HG03280 (cell line): ENCODE measurements around the gene NET1.

Experiments used
- ATAC-seq: cut with Tn5 transposase; IDR thresholded peaks from one replicate; pipeline ENCODE4 v1.9.1; 2021; ENCODE audit warnings: mild to moderate bottlenecking, moderate library complexity; ENCODE audit not compliant: unreplicated experiment

The NET1 gene

DNA sequence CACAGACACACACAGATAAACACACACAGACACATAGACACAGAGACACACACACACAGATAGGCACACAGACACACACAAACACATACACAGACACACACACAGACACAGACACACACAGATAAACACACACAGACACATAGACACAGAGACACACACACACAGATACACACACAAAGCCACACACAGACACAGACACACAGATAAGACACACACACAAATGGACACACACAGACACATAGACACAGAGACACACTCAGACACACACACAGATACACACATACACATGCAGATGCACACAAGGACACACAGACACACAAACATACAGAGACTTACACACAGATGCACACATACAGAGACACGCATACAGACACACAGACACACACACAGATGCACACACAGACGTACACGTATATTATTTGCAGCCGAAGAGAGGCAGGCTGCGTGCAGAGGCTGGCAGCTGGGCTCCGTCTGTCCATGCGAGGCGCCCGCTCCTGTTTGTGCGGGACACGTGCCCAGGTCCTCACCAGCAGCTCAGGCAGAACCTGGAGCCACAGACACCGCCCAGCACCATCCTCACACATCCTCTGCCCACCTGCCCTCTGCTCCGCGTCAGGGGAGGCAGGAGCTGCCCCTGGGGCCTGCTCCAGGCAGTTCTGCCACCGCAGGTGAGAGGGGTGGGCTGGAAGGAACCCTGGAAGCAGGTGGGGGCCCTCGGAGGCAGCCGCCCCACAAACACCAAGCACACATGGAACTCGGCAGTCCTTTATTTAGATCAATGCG is 85.8 kb downstream of the NET1 start:
- no peak for ATAC-seq

DNA sequence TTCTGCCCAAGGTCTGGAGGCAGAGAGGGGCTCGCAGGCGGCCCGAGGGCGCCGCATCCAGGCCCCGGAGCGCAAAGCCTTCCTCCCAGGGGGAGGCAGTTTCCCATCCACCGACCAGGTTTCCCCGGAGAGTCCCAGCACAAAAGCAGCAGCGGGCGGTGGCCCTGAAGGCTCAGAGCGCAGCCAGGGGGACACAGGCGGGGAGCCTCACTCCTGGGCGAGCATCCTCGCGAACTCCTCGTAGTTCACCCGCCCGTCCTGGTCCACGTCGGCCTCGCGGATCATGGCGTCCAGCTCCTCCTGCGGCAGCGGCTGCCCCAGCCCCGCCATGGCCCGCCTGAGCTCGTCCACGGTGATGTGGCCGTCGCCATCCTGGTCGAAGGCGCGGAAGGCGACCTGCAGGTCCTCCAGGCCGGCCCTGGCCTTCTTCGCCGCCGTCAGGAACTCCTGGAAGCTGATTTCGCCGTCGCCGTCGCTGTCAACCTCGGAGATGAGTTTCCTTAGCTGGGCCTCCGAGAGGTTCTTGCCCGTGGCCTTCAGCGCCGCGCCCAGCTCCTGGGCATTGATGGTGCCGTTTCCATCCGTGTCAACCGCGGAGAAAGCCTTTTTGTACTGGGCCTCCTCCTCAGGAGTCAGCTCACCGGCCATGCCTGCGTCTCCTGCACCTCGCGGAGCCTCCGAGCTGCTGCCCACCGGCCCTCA is 86.6 kb downstream of the NET1 start:
- ATAC-seq, result no peak

DNA sequence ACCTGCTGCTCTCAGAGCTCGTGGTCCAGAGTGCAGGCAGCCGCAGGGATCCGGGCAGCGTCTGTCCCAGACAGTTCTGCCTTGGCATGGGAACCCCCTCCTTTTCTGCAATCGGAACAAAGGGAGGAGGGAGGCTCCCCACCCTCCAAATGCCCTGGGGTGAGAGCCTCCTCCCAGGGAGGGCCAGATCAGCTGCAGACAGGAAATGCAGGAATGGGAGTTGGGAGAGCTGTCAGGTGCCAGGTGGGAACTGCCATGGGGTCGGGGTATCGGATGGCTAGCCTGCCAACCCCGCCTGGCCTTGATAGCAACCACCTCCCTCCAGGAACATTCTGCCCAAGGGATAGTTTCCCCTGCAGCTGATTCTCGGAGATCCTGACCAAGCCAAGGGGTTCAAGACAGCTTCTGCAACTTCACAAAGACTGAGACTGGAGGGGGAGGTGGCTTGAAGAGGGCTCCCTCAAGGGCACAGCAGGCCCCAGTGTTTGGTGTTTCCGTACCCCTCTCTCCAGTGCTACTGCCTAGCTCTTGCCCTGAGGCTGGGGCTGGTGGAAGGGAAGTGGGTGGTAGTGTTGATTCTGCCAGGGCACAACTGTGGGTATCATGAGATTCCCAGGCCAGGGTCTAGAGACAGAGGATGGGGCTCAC is 87.3 kb downstream of the NET1 start, which contains the start of gene CALML5:
TSS of gene CALML5 (minus strand) at position 78 of the 648 bp plus-strand sequence. CDS start 132 bp downstream, outside the sequence.
- no peak for ATAC-seq

DNA sequence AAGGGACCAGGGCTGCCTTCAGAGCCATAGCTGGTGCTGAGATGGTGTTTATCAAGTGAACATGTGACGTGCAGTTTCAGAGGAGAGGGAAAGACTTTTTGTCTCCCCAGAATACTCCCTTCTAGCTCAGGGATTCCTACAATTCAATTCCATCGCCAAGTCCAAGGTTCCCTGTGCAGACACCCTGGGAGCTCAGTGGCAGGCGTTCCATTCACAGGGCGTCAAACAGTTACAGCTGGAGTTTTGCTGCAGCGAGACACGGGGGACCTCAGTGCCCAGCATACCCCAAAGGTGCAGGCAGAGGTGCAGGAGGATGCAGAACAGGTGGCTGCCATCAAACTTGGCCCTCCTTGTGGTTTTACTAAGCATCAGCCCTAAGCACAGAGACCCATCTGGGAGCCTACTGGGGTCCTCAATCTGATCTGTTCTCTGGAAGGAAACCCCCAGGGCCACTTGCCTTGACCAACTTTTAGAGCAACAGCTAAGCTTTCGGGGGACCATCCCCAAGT is 87.9 kb downstream of the NET1 start:
- no peak for ATAC-seq

DNA sequence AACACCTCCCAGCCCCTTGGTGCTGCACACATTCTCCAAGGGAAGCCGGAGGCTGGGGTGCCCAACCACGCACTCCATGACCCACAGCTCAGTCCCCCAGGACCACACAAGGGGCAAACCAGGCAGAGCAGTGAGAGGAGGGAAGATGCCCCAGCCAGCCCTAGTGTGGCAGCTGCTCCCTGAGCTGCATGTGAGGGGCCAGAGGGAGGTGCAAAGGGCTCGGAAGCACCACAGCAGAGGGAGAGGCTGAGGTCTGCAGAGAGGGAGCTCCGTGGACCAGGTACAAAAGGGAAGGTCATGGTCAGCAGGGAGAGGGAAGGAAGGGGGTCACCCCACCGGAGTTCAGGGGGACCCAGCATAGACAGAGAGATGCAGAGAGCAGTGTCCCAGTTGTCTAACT is 88.6 kb downstream of the NET1 start:
- ATAC-seq, result no peak

DNA sequence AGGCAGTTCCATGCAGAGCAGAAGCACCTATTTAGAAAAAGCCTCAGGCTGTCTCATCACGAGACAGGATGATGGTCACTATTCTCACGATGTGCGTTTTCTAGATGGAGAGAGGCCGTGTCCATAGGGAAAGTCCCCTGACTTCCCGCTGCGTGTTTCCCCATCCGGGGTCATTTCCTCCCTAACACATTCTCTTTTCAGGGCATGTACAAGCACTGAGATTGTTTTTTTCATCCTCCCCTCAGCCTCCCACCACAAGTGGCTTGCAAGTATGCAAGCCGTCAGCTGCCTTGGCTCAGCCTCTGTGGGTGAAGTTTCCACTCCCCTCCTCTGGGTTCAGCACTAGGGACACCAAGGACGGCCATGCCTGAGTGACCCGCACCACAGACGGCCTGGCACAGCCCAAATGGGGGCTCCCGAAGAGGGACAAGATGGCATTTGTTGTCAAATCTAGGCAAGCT is 89.7 kb downstream of the NET1 start:
- ATAC-seq, result no peak

DNA sequence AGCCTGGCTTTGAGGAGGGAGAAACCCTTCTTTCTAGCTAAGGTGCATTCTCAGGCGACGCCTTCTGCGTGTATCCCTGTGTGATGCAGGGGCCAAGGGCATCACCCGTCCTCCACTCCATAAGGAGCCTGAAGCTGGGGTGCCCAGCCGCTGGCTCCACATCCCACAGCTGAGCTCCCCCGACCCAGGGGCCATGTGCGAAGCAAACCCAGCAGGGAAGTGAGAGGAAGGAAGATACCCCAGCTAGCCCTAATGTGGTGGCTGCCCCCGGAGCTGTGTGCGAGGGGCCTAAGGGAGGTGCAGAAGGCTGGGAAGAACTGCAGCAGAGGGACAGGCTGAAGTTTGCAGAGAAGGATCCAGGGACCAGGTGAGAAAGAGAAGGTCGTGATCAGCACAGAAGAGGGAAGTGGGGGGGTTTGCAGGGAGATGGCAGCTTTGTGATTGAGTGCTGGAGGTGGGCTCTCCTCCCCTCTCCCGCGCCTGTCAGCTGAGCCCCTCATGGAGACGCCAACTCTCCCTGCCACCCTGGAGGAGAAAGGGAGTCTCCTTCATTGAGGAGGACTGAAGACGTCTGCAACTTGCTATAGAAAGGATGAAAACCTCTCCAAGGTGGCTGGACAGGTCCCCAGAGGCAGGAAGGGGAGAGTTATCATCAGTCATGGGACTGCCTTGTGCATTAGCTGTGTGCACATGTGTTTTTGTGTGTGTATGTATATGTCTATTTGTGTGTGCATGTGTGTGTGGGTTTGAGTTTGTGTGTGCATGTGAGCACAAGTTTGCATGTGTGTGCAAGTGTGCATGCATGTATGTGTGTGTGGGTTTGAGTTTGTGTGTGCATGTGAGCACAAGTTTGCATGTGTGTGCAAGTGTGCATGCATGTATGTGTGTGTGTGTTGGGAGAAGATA is 90.5 kb downstream of the NET1 start:
- no peak for ATAC-seq

DNA sequence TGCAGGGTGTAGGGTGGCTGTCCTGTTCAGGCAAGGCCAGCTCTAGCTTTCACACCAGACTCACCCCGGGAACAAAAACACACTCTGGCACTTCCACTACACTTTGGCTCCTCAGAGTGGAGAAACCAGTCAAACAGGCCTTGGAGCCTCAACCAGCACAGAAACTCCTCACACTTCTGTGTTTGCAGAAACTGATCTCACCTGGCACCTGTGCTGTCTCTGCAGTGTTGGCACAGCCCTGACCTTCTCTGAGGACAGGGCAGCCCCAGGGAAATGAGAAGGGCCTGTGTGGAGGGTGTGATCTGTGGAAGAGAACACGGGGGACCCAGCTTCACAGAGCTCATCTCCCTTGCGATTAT is 91.1 kb downstream of the NET1 start:
- no peak for ATAC-seq

DNA sequence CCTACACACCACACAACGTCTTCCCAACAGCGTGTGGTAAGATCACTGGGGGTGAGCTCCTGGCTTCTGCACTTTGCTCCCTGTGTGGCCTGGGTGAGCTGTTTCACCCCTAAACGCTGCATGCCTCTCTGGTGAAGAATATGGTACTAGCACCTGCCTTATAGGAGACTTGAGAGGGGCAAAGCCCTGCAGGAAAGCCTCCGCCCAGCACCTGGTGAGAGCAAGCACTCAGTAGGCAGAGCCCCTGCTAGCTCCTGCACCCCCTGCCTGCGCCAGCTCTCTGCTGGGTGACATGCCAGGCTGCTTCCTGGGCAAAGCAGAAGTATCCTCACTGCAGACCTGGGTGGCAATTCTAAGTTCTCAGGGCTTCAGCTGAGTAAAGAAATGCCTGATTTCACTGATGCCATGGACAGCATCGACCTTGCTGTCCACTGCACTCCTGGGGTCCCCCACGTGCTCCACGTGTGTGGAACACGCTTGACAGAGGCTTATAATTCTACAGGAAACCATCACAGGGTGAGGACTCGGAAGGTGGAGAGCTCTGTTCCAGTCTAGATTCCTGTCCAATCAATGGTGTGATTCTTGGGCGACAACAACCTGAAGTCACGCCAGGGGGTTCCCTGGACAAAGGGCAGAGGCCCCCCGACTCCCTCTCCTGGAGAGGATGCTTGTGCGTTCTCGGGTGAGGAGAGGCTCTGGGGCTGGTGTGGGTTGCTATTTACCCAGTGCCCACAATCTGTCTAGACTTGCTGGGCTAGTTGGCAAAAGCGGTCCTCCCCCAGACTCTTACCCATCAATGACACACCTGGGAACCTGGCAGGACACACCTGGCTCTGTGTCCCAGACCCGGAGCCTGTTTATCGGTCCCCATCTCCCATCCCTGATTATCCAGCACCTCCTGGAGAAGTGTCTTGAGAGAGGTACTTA is 92.1 kb downstream of the NET1 start:
- ATAC-seq, result no peak

DNA sequence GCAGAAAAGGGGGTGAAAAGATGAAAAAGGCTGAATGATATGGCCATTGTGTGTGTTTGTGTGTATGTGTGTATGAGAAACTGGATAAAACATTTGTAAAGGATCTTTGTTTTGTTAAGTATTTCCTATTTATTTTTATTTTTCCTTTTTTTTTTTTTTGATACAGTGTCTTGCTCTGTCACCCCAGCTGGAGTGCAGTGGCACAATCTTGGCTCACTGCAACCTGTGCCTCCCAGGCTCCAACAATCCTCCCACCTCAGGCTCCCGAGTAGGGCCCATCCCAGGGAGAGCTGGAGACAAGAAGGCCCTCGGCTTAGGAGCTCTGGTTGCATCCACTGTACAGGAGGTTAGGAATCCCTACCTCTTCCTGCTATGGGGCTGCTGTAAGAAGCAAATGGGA is 93.9 kb downstream of the NET1 start:
- no peak for ATAC-seq

DNA sequence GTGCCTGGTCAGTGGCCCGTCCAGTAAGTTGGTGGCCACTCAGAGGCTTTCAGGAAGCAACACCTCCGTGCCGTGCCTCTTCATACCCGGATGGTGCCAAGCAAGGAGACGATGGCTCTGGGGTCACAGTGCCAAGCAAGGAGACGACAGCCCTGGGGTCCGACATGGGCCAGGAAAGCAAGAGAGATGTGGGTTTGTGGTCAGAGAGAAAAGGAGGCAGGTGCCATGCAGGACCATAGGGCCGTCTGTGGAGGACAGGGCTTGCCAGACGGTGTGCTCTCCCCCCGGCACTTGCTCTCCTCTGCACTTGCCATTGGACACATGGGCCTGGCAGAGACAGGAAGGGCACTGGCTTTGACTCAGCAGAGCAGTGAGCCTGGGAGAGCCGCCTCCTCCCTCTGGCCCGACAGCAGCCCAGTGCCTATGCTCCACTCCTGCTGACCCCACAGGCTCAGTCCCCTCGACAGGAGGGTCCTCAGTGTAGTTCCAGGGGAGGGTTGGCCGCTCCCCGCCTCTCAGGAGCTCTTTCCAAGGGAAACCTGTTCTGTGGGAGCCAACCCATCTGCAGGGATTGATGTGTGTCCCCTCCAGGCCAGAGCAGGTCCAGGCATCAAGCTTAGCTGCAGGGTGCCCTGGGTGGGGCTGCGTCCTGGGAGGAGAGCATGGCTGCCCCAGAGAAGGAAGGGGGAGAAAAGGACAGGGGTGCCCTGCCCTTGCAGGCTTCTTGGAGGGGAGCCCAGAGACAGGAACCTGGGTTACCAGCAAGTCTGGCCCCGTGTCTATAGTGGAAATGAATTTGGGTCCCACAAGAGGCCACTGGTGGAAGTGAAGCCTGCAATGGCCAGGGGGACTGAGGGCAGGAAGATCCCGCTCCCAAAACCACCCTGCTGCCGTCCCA is 94.6 kb downstream of the NET1 start:
- no peak for ATAC-seq

DNA sequence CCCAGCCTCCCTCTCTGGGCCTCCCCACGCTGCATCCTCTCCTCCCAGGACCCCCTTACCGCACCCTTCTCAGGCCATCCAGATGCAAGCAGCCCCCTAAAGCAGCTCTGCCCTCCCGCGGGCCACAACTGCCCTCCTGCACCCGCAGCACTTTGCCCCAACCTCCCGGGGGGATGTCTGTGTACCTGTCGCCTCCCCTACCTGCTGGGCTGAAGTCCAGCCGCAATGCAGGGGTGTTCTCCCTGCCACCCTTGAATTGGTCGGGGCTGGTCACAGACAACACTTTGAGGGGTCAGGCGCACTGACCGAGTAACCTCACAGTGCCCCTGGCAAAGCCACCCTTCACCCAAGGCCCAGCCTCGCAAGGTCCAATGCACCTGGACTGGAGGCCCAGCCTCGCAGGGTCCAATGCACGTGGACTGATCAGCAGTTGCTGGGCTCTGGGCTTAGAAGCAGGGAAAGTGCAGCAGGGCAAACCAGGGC is 95.3 kb downstream of the NET1 start:
- ATAC-seq, result no peak

DNA sequence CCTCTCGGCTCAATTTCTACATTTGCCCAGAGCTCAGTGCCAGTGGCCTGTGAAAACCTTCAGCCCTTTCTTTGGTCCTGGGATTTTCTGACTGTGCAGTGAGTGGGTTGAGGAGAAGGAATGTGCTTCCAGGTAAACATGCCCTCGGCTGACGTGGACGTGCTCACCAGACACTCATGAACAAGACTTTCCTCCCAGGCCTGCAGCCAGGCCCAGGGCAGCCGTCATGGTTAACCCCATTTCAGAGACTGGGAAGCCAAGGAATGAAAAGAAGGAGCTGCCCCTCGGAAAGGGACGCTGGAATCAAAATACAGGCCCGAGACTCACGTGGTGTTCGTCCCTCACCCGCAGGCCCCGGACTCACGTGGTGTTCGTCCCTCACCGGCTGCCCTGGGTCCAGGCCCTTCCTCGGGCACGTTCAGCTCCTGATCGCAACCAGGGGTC is 95.8 kb downstream of the NET1 start:
- ATAC-seq, result no peak
